IMR-90 (cell line): ENCODE measurements around the gene TMPRSS3. TPM values are rescaled to one million over a fixed set of nuclear protein-coding genes. Genes with fewer than 3 reads are reported as not detected.

Experiments used
- ATAC-seq: fragments of 200-7000 bp; cut with Tn5 transposase; 2 replicates; pipeline ENCODE4 v1.9.1; 2020; ENCODE audit warnings: low read depth, mild to moderate bottlenecking, moderate library complexity
- BruUV-seq: library from RNA; stranded (reverse); fragments of 400-500 nt; replicated peaks from 2 replicates; lab custom pipeline; 2021; lab: Mats Ljungman, UMichigan
- CTCF ChIA-PET: fragments of 300-600 bp; formaldehyde crosslinking; extraction: SDS; loops from one replicate; lab custom pipeline; 2021; ENCODE audit warnings: antibody characterized with exemption; lab: Yijun Ruan, JAX
- POLR2A ChIA-PET: fragments of 300-600 bp; sonication (Branson Sonifier 250); formaldehyde crosslinking; loops from one replicate; lab custom pipeline; 2022; ENCODE audit warnings: antibody characterized with exemption; ENCODE audit not compliant: unreplicated experiment; lab: Charles Lee
- DNase-seq: peaks from one replicate; pipeline ENCODE4 v3.0.0; 2013
- H2AFZ ChIP-seq: replicated peaks from 2 replicates; pipeline ENCODE3; 2013; ENCODE audit warnings: low read length, mild to moderate bottlenecking; ENCODE audit not compliant: poor library complexity
- H2AK5ac ChIP-seq: 2 replicates; pipeline ENCODE4 v1.6.1; 2013; ENCODE audit warnings: low read depth, low read length, inconsistent platforms
- H2AK9ac ChIP-seq: replicated peaks from 2 replicates; pipeline ENCODE3; 2013; ENCODE audit warnings: mild to moderate bottlenecking, low read depth, low read length, moderate library complexity; ENCODE audit not compliant: poor library complexity
- H2BK120ac ChIP-seq: 2 replicates; pipeline ENCODE4 v1.6.1; 2013; ENCODE audit warnings: low read depth, low read length, inconsistent platforms
- H2BK15ac ChIP-seq: 3 replicates; pipeline ENCODE4 v1.6.1; 2013; ENCODE audit warnings: low read depth, low read length, inconsistent platforms
- H2BK20ac ChIP-seq: 2 replicates; pipeline ENCODE4 v1.6.1; 2013; ENCODE audit warnings: low read depth, mild to moderate bottlenecking, inconsistent platforms, low read length, moderate library complexity
- H2BK5ac ChIP-seq: 2 replicates; pipeline ENCODE4 v1.6.1; 2013; ENCODE audit warnings: mild to moderate bottlenecking, low read depth, low read length, inconsistent platforms; ENCODE audit not compliant: poor library complexity, severe bottlenecking
- H3K14ac ChIP-seq: replicated peaks from 2 replicates; pipeline ENCODE4 v1.6.1; 2013; ENCODE audit warnings: low read depth, low read length, inconsistent platforms
- H3K18ac ChIP-seq: 2 replicates; pipeline ENCODE4 v1.6.1; 2013; ENCODE audit warnings: low read depth, low read length, control low read depth
- H3K23ac ChIP-seq: 2 replicates; pipeline ENCODE4 v1.6.1; 2013; ENCODE audit warnings: low read depth, low read length, inconsistent platforms
- H3K27ac ChIP-seq: 2 replicates; pipeline ENCODE4 v1.5.1; 2013; ENCODE audit warnings: mild to moderate bottlenecking, control low read depth, low read length; ENCODE audit not compliant: insufficient read depth
- H3K27me3 ChIP-seq: 2 replicates; pipeline ENCODE4 v1.6.1; 2013; ENCODE audit warnings: low read length; ENCODE audit not compliant: control insufficient read depth, insufficient read depth
- H3K36me3 ChIP-seq: 2 replicates; pipeline ENCODE4 v1.6.1; 2013; ENCODE audit warnings: low read length, mixed read lengths; ENCODE audit not compliant: control insufficient read depth, insufficient read depth
- H3K4ac ChIP-seq: 2 replicates; pipeline ENCODE4 v1.6.1; 2013; ENCODE audit warnings: low read depth, low read length, inconsistent platforms
- H3K4me1 ChIP-seq: 2 replicates; pipeline ENCODE4 v1.6.1; 2013; ENCODE audit warnings: low read length, mixed read lengths; ENCODE audit not compliant: control insufficient read depth, insufficient read depth
- H3K4me2 ChIP-seq: 2 replicates; pipeline ENCODE4 v1.6.1; 2013; ENCODE audit warnings: low read depth, mild to moderate bottlenecking, control low read depth, low read length, moderate library complexity
- H3K4me3 ChIP-seq: 2 replicates; pipeline ENCODE4 v1.5.1; 2013; ENCODE audit warnings: low read depth, mild to moderate bottlenecking, control low read depth, low read length, moderate library complexity; ENCODE audit not compliant: insufficient read depth
- H3K56ac ChIP-seq: 2 replicates; pipeline ENCODE4 v1.6.1; 2013; ENCODE audit warnings: low read length, inconsistent platforms; ENCODE audit not compliant: insufficient read depth; ENCODE audit errors: extremely low read depth
- H3K79me1 ChIP-seq, 2 experiments: 2 replicates each; pipeline ENCODE4 v1.6.1; 2013; ENCODE audit warnings: low read length in 2 of 2, inconsistent platforms in 1 of 2, low read depth in 1 of 2
- H3K9ac ChIP-seq: 2 replicates; pipeline ENCODE4 v1.6.1; 2013; ENCODE audit warnings: low read depth, low read length, control low read depth
- H3K9me1 ChIP-seq: 2 replicates; pipeline ENCODE4 v1.6.1; 2013; ENCODE audit warnings: low read length, inconsistent platforms; ENCODE audit not compliant: insufficient read depth
- H3K9me3 ChIP-seq: 2 replicates; pipeline ENCODE4 v1.6.1; 2013; ENCODE audit warnings: low read length; ENCODE audit not compliant: control insufficient read depth, insufficient read depth
- H4K20me1 ChIP-seq: 2 replicates; pipeline ENCODE4 v1.6.1; 2013; ENCODE audit warnings: low read length, inconsistent platforms; ENCODE audit not compliant: insufficient read depth
- H4K5ac ChIP-seq: 2 replicates; pipeline ENCODE4 v1.6.1; 2013; ENCODE audit warnings: mild to moderate bottlenecking, low read depth, low read length, control low read depth
- H4K8ac ChIP-seq, 2 experiments: 2 replicates each; pipeline ENCODE4 v1.6.1; 2013; ENCODE audit warnings: low read depth in 2 of 2, low read length in 2 of 2, control low read depth in 1 of 2, inconsistent platforms in 1 of 2
- H4K91ac ChIP-seq: 2 replicates; pipeline ENCODE4 v1.6.1; 2013; ENCODE audit warnings: low read depth, low read length, inconsistent platforms; ENCODE audit not compliant: insufficient read depth
- BHLHE40 ChIP-seq: fragments of 150-350 bp; IDR thresholded peaks from 2 replicates; pipeline ENCODE4 v1.6.1; 2016; ENCODE audit warnings: mild to moderate bottlenecking, low read depth, low read length
- CEBPB ChIP-seq: IDR thresholded peaks from 2 replicates; pipeline ENCODE4 v1.6.1; 2012; ENCODE audit warnings: low read depth, low read length, improper control_type of control experiment
- CHD1 ChIP-seq: IDR thresholded peaks from 2 replicates; pipeline ENCODE4 v1.6.1; 2012; ENCODE audit warnings: low read depth, low read length, improper control_type of control experiment
- CTCF ChIP-seq: conservative IDR thresholded peaks from 2 replicates; pipeline ENCODE4 v1.5.1; 2012; ENCODE audit warnings: mild to moderate bottlenecking, low read depth, low read length, improper control_type of control experiment
- ELK1 ChIP-seq: fragments of 150-350 bp; IDR thresholded peaks from 2 replicates; pipeline ENCODE4 v1.6.1; 2016; ENCODE audit warnings: low read depth, mild to moderate bottlenecking, low read length, moderate library complexity, borderline replicate concordance
- FOS ChIP-seq: fragments of 150-350 bp; IDR thresholded peaks from 2 replicates; pipeline ENCODE4 v1.6.1; 2016; ENCODE audit warnings: low read depth, low read length
- MAFK ChIP-seq: IDR thresholded peaks from 2 replicates; pipeline ENCODE4 v1.6.1; 2012; ENCODE audit warnings: low read depth, low read length, improper control_type of control experiment
- MAZ ChIP-seq: IDR thresholded peaks from 2 replicates; pipeline ENCODE4 v1.6.1; 2012; ENCODE audit warnings: low read depth, mild to moderate bottlenecking, low read length, improper control_type of control experiment, moderate library complexity, borderline replicate concordance
- MXI1 ChIP-seq: IDR thresholded peaks from 2 replicates; pipeline ENCODE4 v1.6.1; 2012; ENCODE audit warnings: low read depth, mild to moderate bottlenecking, low read length, moderate library complexity, borderline replicate concordance
- NFE2L2 ChIP-seq: fragments of 150-350 bp; IDR thresholded peaks from 2 replicates; pipeline ENCODE4 v1.6.1; 2016; ENCODE audit warnings: low read depth, mild to moderate bottlenecking, low read length
- POLR2A ChIP-seq: IDR thresholded peaks from 2 replicates; pipeline ENCODE4 v1.6.1; 2012; ENCODE audit warnings: mild to moderate bottlenecking, low read depth, low read length
- RAD21 ChIP-seq: IDR thresholded peaks from 2 replicates; pipeline ENCODE4 v1.6.1; 2012; ENCODE audit warnings: low read length, improper control_type of control experiment
- RCOR1 ChIP-seq: IDR thresholded peaks from 2 replicates; pipeline ENCODE4 v1.6.1; 2012; ENCODE audit warnings: mild to moderate bottlenecking, low read length, improper control_type of control experiment; ENCODE audit not compliant: insufficient replicate concordance
- RFX5 ChIP-seq: IDR thresholded peaks from 2 replicates; pipeline ENCODE4 v1.8.0; 2012; ENCODE audit warnings: low read depth, mild to moderate bottlenecking, low read length, moderate library complexity
- SMC3 ChIP-seq: fragments of 150-350 bp; IDR thresholded peaks from 2 replicates; pipeline ENCODE4 v1.6.1; 2016; ENCODE audit warnings: low read depth, mild to moderate bottlenecking, antibody characterized with exemption, low read length, moderate library complexity
- USF2 ChIP-seq: fragments of 150-350 bp; IDR thresholded peaks from 2 replicates; pipeline ENCODE4 v1.6.1; 2017; ENCODE audit warnings: mild to moderate bottlenecking, antibody characterized with exemption, low read length, low read depth
- WGBS, 2 experiments: methylation state at CpG; one replicate each; pipeline versions ENCODE4 v1.1.5 to v1.1.7; 2013; ENCODE audit warnings: missing lambda C conversion rate in 2 of 2; ENCODE audit not compliant: insufficient read length in 1 of 2; ENCODE audit errors: extremely low coverage in 2 of 2; 5-methylcytosine and 5-hydroxymethylcytosine counted together
- dilution Hi-C: fragments of 300-500 bp; cut with HindIII; formaldehyde crosslinking; loops from one replicate; pipeline ENCODE4 v1.14.3; 2018; ENCODE audit warnings: low sequenced_read_pairs; ENCODE audit not compliant: unreplicated experiment
- in situ Hi-C: fragments of 300-500 bp; cut with MboI; formaldehyde crosslinking; loops from 3 replicates; pipeline ENCODE4 v1.14.3; 2019; ENCODE audit warnings: low sequenced_read_pairs, inconsistent platforms, mixed read lengths
- intact Hi-C: fragments of 100-400 bp; cut with micrococcal nuclease; formaldehyde crosslinking; loops from 2 replicates; pipeline ENCODE4 v1.10.0; 2022
- polyA plus RNA-seq, 3 experiments: library from polyadenylated mRNA; depleted of rRNA; stranded (reverse); fragments of >200 nt; gene quantifications; 2 replicates each; pipeline ENCODE4 v1.2.3, GENCODE V29; 2012; ENCODE audit warnings: low replicate concordance in 1 of 3
- total RNA-seq: library from RNA; depleted of rRNA; stranded (reverse); fragments of >200 nt; gene quantifications from 2 replicates; pipeline ENCODE4 v1.2.3, GENCODE V29; 2012

TMPRSS3 gene
- total and polyA plus RNA-seq, 2 of the 4 experiments (the other 2 are of a cell fraction) = not detected

GRCh38 chr21:42431196-42431595, 35.3 kb upstream of the TMPRSS3 start:
- TF ChIP-seq MAFK (no peak), RCOR1 (no peak), BHLHE40 (no peak), SMC3 (no peak), CHD1 (no peak), NFE2L2 (no peak), POLR2A (no peak), FOS (no peak), CEBPB (no peak), MAZ (no peak), MXI1 (no peak), RFX5 (no peak), ELK1 (no peak), RAD21 (no peak), CTCF (no peak), USF2 (no peak)
- no peak overlapping the region for H3K56ac ChIP-seq
- no peaks in the 10 kb centered on the region; the same call in 1 of the 2 replicates for H3K9me3 ChIP-seq
- ATAC-seq (no peak), DNase-seq (no peak)
- H4K20me1 ChIP-seq = no peaks in the 10 kb centered on the region
- H3K27ac ChIP-seq = no peak overlapping the region
- no peak overlapping the region for H2AK5ac ChIP-seq
- no peak overlapping the region for H3K18ac ChIP-seq
- CTCF ChIA-PET = no interaction called here
- POLR2A ChIA-PET = no interaction called here
- no peaks in the 10 kb centered on the region for H3K9me1 ChIP-seq
- dilution Hi-C loops = no loop called here
- H3K4me2 ChIP-seq = no peak overlapping the region
- no peak overlapping the region for H2BK20ac ChIP-seq
- H3K4me1 ChIP-seq = no peaks in the 10 kb centered on the region
- WGBS, 2 experiments = no CpG with 5 or more reads among the region's 7 CpGs
- no peak overlapping the region for H3K14ac ChIP-seq
- H3K79me1 ChIP-seq = no peaks in the 10 kb centered on the region
- intact Hi-C loops = no loop called here
- no peak overlapping the region for H3K4ac ChIP-seq
- peaks cover 3% of the 10 kb centered on the region; the same call in 1 of the 2 replicates for H3K27me3 ChIP-seq
- H3K23ac ChIP-seq = no peak overlapping the region
- no peak overlapping the region for H3K4me3 ChIP-seq
- no peak overlapping the region for H2AFZ ChIP-seq
- no peak overlapping the region for H2BK15ac ChIP-seq
- in situ Hi-C loops = no loop called here
- no TSS peak for BruUV-seq
- H3K36me3 ChIP-seq = no peaks in the 10 kb centered on the region
- H2BK5ac ChIP-seq = no peak overlapping the region
- no peak overlapping the region for H4K5ac ChIP-seq
- H4K8ac ChIP-seq = no peak overlapping the region
- no peak overlapping the region for H2BK120ac ChIP-seq
- H2AK9ac ChIP-seq = no peak overlapping the region
- no peak overlapping the region for H4K91ac ChIP-seq
- no peak overlapping the region for H3K9ac ChIP-seq
